MM.1S (cell line): ENCODE measurements around the gene HOXD9.

ENCODE experiments used
- CTCF ChIP-seq: fragments of 300-600 bp; sonication (generic); IDR thresholded peaks from 2 replicates; pipeline ENCODE4 v1.5.1; 2016; ENCODE audit warnings: antibody characterized with exemption, low read length, mixed read lengths
- EZH2 ChIP-seq: fragments of 300-600 bp; sonication (generic); optimal IDR thresholded peaks from 2 replicates; pipeline ENCODE3; 2017; ENCODE audit warnings: low read depth, mild to moderate bottlenecking, antibody characterized with exemption, low read length, mixed read lengths
- EZH2phosphoT487 ChIP-seq: fragments of 300-600 bp; sonication (generic); IDR thresholded peaks from 2 replicates; pipeline ENCODE4 v1.6.1; 2018; ENCODE audit warnings: antibody characterized with exemption, low read length

DNA sequence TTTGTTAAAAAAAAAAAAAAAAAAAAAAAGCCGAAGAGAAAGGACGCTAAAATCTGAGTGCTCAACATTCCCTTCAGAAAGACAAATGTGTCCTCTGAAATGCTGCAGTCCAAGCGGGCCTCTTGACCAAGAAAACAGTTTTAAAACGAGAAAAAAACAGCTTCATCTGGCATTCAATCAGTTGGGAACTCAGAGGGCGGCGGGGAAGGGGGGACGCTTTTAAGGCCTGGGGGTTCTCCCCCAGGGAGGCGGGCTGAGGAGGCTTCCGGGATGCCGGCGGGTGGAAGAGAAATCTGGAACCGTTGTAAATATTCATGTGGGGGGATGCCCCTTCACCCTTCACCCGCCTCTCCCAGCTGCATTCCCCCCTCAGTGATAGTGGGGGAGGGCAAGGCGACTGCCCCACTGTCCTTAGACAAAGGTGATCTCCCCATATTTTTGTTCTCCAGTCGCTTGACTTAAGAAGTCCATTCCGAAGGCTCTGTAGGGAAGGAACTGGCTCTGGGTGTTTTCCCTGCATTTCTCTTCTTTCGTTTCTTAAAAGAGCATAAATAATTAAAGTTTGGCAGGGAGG lies 18.7 kb upstream of the HOXD9 start:
- no peak for TF ChIP-seq CTCF
- no peak for TF ChIP-seq EZH2phosphoT487
- no peak for TF ChIP-seq EZH2
